GM12878 (cell line): ENCODE measurements around the gene NDUFA11. TPM values are rescaled to one million over a fixed set of nuclear protein-coding genes. Genes with fewer than 3 reads are reported as not detected.

ENCODE experiments used
- ATAC-seq: fragments of 200-7000 bp; cut with Tn5 transposase; 3 replicates; pipeline ENCODE4 v1.9.1; 2020; ENCODE audit warnings: mild to moderate bottlenecking, moderate library complexity
- BruUV-seq: library from RNA; stranded (reverse); fragments of 400-500 nt; replicated peaks from 2 replicates; lab custom pipeline; 2021; lab: Mats Ljungman, UMichigan
- CTCF ChIA-PET: fragments of 300-600 bp; sonication (Branson Sonifier 250); formaldehyde crosslinking; extraction: SDS; loops from one replicate; lab custom pipeline; 2021; ENCODE audit warnings: inconsistent platforms; lab: Yijun Ruan, JAX
- POLR2A ChIA-PET: fragments of 350-600 bp; formaldehyde crosslinking; extraction: SDS; loops from one replicate; lab custom pipeline; 2021; ENCODE audit warnings: inconsistent platforms; lab: Charles Lee
- RAD21 ChIA-PET: fragments of 300-600 bp; sonication (Branson Sonifier 250); formaldehyde crosslinking; loops from one replicate; lab custom pipeline; 2023; ENCODE audit warnings: antibody characterized with exemption; ENCODE audit not compliant: unreplicated experiment; lab: Charles Lee
- SMC1A ChIA-PET: fragments of 300-600 bp; sonication (Branson Sonifier 250); formaldehyde crosslinking; loops from one replicate; lab custom pipeline; 2023; ENCODE audit not compliant: unreplicated experiment, uncharacterized antibody; lab: Charles Lee
- DNase-seq: peaks from one replicate; pipeline ENCODE4 v3.0.0-alpha.2; 2011; ENCODE audit warnings: low read depth, low spot score
- FAIRE-seq: peaks from 3 replicates; lab custom pipeline; 2011; peaks lifted over from hg19 to GRCh38; lab: Jason Lieb, UNC
- H2AFZ ChIP-seq: 2 replicates; pipeline ENCODE4 v1.6.0; 2011; ENCODE audit warnings: low read depth, low read length, control low read depth; ENCODE audit not compliant: control insufficient read depth
- H3K27ac ChIP-seq: 2 replicates; pipeline ENCODE4 v1.5.1; 2011; ENCODE audit warnings: control low read depth; ENCODE audit not compliant: control insufficient read depth, insufficient read depth
- H3K27me3 ChIP-seq, 2 experiments: replicated peaks in 1 of 2; 2 replicates each; pipeline versions ENCODE4 v1.6.0 to v1.6.1; 2011; ENCODE audit warnings: low read length in 1 of 2; ENCODE audit not compliant: control insufficient read depth in 2 of 2, insufficient read depth in 2 of 2
- H3K36me3 ChIP-seq, 2 experiments: 2 replicates each; pipeline ENCODE4 v1.5.1; 2011; ENCODE audit warnings: low read length in 1 of 2; ENCODE audit not compliant: control insufficient read depth in 2 of 2, insufficient read depth in 2 of 2
- H3K4me1 ChIP-seq: 2 replicates; pipeline ENCODE4 v1.6.1; 2011; ENCODE audit warnings: mild to moderate bottlenecking, low read length, moderate library complexity, mixed read lengths; ENCODE audit not compliant: control insufficient read depth, insufficient read depth
- H3K4me2 ChIP-seq: 2 replicates; pipeline ENCODE4 v1.6.0; 2011; ENCODE audit warnings: control low read depth; ENCODE audit not compliant: control insufficient read depth, insufficient read depth
- H3K4me3 ChIP-seq: fragments of 200-600 bp; sonication (generic); 2 replicates; pipeline ENCODE4 v1.5.1; 2016
- H3K79me2 ChIP-seq: 2 replicates; pipeline ENCODE4 v1.6.0; 2011; ENCODE audit warnings: low read length; ENCODE audit not compliant: control insufficient read depth, insufficient read depth
- H3K9ac ChIP-seq: 2 replicates; pipeline ENCODE4 v1.8.0; 2011; ENCODE audit warnings: low read length, control low read depth, mixed read lengths; ENCODE audit not compliant: control insufficient read depth, insufficient read depth
- H3K9me3 ChIP-seq: replicated peaks from 3 replicates; pipeline ENCODE4 v1.5.1; 2011; ENCODE audit warnings: mild to moderate bottlenecking, low read length; ENCODE audit not compliant: control insufficient read depth, insufficient read depth
- H4K20me1 ChIP-seq: 2 replicates; pipeline ENCODE4 v1.6.0; 2011; ENCODE audit not compliant: control insufficient read depth, insufficient read depth
- EP300 ChIP-seq, 2 experiments: fragments of 150-350 bp in 1 of 2; IDR thresholded peaks; 2 replicates each; pipeline ENCODE4 v1.6.1; 2011 to 2012; ENCODE audit warnings: low read depth in 2 of 2, low read length in 2 of 2, borderline replicate concordance in 1 of 2, improper control_type of control experiment in 1 of 2, inconsistent platforms in 1 of 2; ENCODE audit not compliant: control insufficient read depth in 1 of 2
- IRF4 ChIP-seq: IDR thresholded peaks from 2 replicates; pipeline ENCODE4 v1.6.1; 2011; ENCODE audit warnings: low read depth, low read length
- JUND ChIP-seq: IDR thresholded peaks from 2 replicates; pipeline ENCODE4 v1.6.1; 2012; ENCODE audit warnings: low read depth, mild to moderate bottlenecking, low read length, improper control_type of control experiment, moderate library complexity
- MXI1 ChIP-seq: fragments of 150-350 bp; IDR thresholded peaks from 2 replicates; pipeline ENCODE4 v1.6.1; 2011; ENCODE audit warnings: low read depth, mild to moderate bottlenecking, inconsistent platforms, low read length, improper control_type of control experiment
- NFIC ChIP-seq: IDR thresholded peaks from 2 replicates; pipeline ENCODE4 v1.6.1; 2012; ENCODE audit warnings: low read depth, mild to moderate bottlenecking, inconsistent platforms, low read length, moderate library complexity
- RAD21 ChIP-seq: IDR thresholded peaks from 2 replicates; pipeline ENCODE4 v1.6.1; 2011; ENCODE audit warnings: mild to moderate bottlenecking, low read depth, low read length, moderate library complexity; ENCODE audit not compliant: insufficient read depth
- ZBED1 ChIP-seq: IDR thresholded peaks from 2 replicates; pipeline ENCODE4 v1.6.1; 2016; ENCODE audit warnings: borderline replicate concordance
- WGBS: methylation state at CpG from one replicate; pipeline ENCODE4 v1.1.6; 2016; ENCODE audit warnings: low lambda C conversion rate; ENCODE audit not compliant: insufficient replicate concordance, insufficient coverage; ENCODE audit errors: missing lambda C conversion rate; 5-methylcytosine and 5-hydroxymethylcytosine counted together
- in situ Hi-C: fragments of 300-500 bp; cut with MboI; formaldehyde crosslinking; loops from 9 replicates; pipeline ENCODE4 v1.14.3; 2018; ENCODE audit warnings: mixed read lengths
- intact Hi-C: fragments of 100-400 bp; cut with micrococcal nuclease; formaldehyde crosslinking; loops from one replicate; pipeline ENCODE4 v1.14.2; 2022; ENCODE audit not compliant: unreplicated experiment
- polyA plus RNA-seq, 11 experiments: library from polyadenylated mRNA; depleted of rRNA in 4 of 11; unstranded in 6 of 11; stranded (reverse) in 5 of 11; fragments of >200 nt; fragmentation: Nextera tagmentation in 4 of 11; fragmentation: Illumina TruSeq in 1 of 11; extraction: Ambion mirVana in 4 of 11; extraction: Trizol in 1 of 11; gene quantifications; 1 replicate in 1 of 11; 2 replicates in 10 of 11; pipeline versions ENCODE4 v1.2.1 to v1.2.3, GENCODE V29; 2011 to 2016; ENCODE audit warnings: inconsistent platforms in 2 of 11, missing spikeins in 2 of 11, low read depth in 1 of 11
- total RNA-seq, 4 experiments: library from RNA; depleted of rRNA in 3 of 4; stranded (reverse); fragments of >200 nt in 3 of 4; fragmentation: Illumina TruSeq in 1 of 4; extraction: Trizol in 1 of 4; gene quantifications; 2 replicates each; pipeline versions ENCODE4 v1.2.1 to v1.2.3, GENCODE V29; 2013 to 2021
- TF ChIP-seq, protein P1 (sequence below): fragments of 150-350 bp; IDR thresholded peaks from 2 replicates; pipeline ENCODE4 v1.6.1; 2016; ENCODE audit warnings: low read depth, low read length
- TF ChIP-seq, protein P2 (sequence below): fragments of 450-650 bp; IDR thresholded peaks from 2 replicates; pipeline ENCODE4 v1.6.1; 2014; ENCODE audit warnings: mild to moderate bottlenecking

NDUFA11 gene
- total and polyA plus RNA-seq, 10 of the 15 experiments (the other 5 are each of a cell fraction or from before 2014, with no cell fraction given), result 108 to 600 (median 289) TPM

DNA sequence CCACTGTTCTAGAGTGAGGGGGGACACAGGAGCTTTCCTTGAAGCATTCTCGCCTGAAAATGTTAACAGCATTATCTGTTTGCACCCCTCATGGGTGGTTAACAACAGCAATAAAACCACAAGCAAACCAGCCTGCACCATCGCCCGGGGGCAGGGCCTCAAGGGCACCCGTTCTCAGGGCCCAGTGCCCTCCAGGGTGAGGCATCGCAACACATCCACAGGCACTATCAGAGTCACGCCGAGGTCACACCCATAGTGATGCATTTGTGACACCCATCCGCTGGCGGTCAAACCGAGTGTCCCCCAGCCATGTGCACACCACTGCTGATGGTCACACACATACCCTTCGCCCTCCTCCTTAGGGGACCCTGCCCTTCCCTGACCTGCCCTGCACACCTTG, 37.8 kb downstream of the NDUFA11 start:
- Histone ChIP-seq H3K4me1 (no peaks in the 10 kb centered on the region), H3K4me2 (no peak overlapping the region), H3K27me3 (no peaks in the 10 kb centered on the region; a peak in 1 of 4 replicates), H3K9me3 (no peaks in the 10 kb centered on the region), H2AFZ (no peak overlapping the region), H3K4me3 (no peak overlapping the region), H3K36me3 (no peaks in the 10 kb centered on the region), H3K27ac (no peak overlapping the region), H3K79me2 (no peaks in the 10 kb centered on the region), H4K20me1 (no peaks in the 10 kb centered on the region), H3K9ac (no peak overlapping the region)
- BruUV-seq, result no TSS peak
- intact Hi-C loops (no loop called here), in situ Hi-C loops (no loop called here)
- CTCF ChIA-PET, result no interaction called here
- SMC1A ChIA-PET, result no interaction called here
- TF ChIP-seq NFIC (no peak), EP300 (IDR thresholded peaks at IDR 0.05; ENCODE audit: borderline replicate concordance in 1 of 2, control insufficient read depth in 1 of 2, low read depth in 2 of 2, low read length in 2 of 2) (no peak), JUND (no peak), MXI1 (no peak), ZBED1 (no peak), RAD21 (no peak), IRF4 (no peak)
- TF ChIP-seq, protein P1, sequence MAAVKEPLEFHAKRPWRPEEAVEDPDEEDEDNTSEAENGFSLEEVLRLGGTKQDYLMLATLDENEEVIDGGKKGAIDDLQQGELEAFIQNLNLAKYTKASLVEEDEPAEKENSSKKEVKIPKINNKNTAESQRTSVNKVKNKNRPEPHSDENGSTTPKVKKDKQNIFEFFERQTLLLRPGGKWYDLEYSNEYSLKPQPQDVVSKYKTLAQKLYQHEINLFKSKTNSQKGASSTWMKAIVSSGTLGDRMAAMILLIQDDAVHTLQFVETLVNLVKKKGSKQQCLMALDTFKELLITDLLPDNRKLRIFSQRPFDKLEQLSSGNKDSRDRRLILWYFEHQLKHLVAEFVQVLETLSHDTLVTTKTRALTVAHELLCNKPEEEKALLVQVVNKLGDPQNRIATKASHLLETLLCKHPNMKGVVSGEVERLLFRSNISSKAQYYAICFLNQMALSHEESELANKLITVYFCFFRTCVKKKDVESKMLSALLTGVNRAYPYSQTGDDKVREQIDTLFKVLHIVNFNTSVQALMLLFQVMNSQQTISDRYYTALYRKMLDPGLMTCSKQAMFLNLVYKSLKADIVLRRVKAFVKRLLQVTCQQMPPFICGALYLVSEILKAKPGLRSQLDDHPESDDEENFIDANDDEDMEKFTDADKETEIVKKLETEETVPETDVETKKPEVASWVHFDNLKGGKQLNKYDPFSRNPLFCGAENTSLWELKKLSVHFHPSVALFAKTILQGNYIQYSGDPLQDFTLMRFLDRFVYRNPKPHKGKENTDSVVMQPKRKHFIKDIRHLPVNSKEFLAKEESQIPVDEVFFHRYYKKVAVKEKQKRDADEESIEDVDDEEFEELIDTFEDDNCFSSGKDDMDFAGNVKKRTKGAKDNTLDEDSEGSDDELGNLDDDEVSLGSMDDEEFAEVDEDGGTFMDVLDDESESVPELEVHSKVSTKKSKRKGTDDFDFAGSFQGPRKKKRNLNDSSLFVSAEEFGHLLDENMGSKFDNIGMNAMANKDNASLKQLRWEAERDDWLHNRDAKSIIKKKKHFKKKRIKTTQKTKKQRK, result no peak
- TF ChIP-seq, protein P2, sequence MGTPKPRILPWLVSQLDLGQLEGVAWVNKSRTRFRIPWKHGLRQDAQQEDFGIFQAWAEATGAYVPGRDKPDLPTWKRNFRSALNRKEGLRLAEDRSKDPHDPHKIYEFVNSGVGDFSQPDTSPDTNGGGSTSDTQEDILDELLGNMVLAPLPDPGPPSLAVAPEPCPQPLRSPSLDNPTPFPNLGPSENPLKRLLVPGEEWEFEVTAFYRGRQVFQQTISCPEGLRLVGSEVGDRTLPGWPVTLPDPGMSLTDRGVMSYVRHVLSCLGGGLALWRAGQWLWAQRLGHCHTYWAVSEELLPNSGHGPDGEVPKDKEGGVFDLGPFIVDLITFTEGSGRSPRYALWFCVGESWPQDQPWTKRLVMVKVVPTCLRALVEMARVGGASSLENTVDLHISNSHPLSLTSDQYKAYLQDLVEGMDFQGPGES, result no peak
- ATAC-seq, result no peak
- no peak for DNase-seq
- no peak for FAIRE-seq
- POLR2A ChIA-PET, result no interaction called here
- RAD21 ChIA-PET, result no interaction called here
- 51% methylated on average over 11 of the region's 11 CpGs for WGBS
